PC-3 (cell line): Measurements from ENCODE around the gene C3orf18. TPM values are rescaled to one million over a fixed set of nuclear protein-coding genes. Genes with fewer than 3 reads are reported as not detected.

Experiments
- ATAC-seq: fragments of 200-7000 bp; cut with Tn5 transposase; 2 replicates; pipeline ENCODE4 v1.9.1; 2020; ENCODE audit warnings: mild to moderate bottlenecking, moderate library complexity
- BruUV-seq: library from RNA; stranded (reverse); fragments of 400-500 nt; replicated peaks from 2 replicates; lab custom pipeline; 2021; lab: Mats Ljungman, UMichigan
- CTCF ChIA-PET: fragments of 300-600 bp; sonication (Branson Sonifier 250); formaldehyde crosslinking; loops from one replicate; lab custom pipeline; 2022; ENCODE audit warnings: antibody characterized with exemption; lab: Charles Lee
- POLR2A ChIA-PET: fragments of 300-600 bp; sonication (Branson Sonifier 250); formaldehyde crosslinking; loops from one replicate; lab custom pipeline; 2022; ENCODE audit warnings: antibody characterized with exemption; ENCODE audit not compliant: unreplicated experiment; lab: Charles Lee
- DNase-seq: peaks from one replicate; pipeline ENCODE4 v3.0.0-alpha.2; 2015
- H2AFZ ChIP-seq: fragments of 300-600 bp; sonication (generic); 2 replicates; pipeline ENCODE4 v1.6.0; 2016; ENCODE audit warnings: antibody characterized with exemption, low read length
- H3F3A ChIP-seq: fragments of 300-600 bp; sonication (generic); one replicate; pipeline ENCODE4 v1.6.0; 2017; ENCODE audit warnings: antibody characterized with exemption, low read length, control low read depth, mild to moderate bottlenecking; ENCODE audit not compliant: unreplicated experiment
- H3K27ac ChIP-seq: fragments of 300-600 bp; sonication (generic); 2 replicates; pipeline ENCODE4 v1.5.1; 2016; ENCODE audit warnings: mild to moderate bottlenecking, low read length
- H3K27me3 ChIP-seq: fragments of 300-600 bp; sonication (generic); 2 replicates; pipeline ENCODE4 v1.6.1; 2016; ENCODE audit warnings: low read length, mixed read lengths
- H3K36me3 ChIP-seq: fragments of 300-600 bp; sonication (generic); 2 replicates; pipeline ENCODE4 v1.6.1; 2016; ENCODE audit warnings: low read depth, mixed run types, low read length, mixed read lengths
- H3K4me1 ChIP-seq: fragments of 300-600 bp; sonication (generic); 2 replicates; pipeline ENCODE4 v1.5.1; 2016; ENCODE audit warnings: low read length; ENCODE audit not compliant: insufficient read depth
- H3K4me2 ChIP-seq: fragments of 300-600 bp; sonication (generic); 2 replicates; pipeline ENCODE4 v1.6.0; 2016; ENCODE audit warnings: low read length
- H3K4me3 ChIP-seq: fragments of 300-600 bp; sonication (generic); 2 replicates; pipeline ENCODE4 v1.5.1; 2016; ENCODE audit warnings: mild to moderate bottlenecking, low read length, mixed read lengths
- H3K79me2 ChIP-seq: fragments of 300-600 bp; sonication (generic); 2 replicates; pipeline ENCODE4 v1.6.1; 2017; ENCODE audit warnings: low read length, mixed read lengths
- H3K9ac ChIP-seq: fragments of 300-600 bp; sonication (generic); 2 replicates; pipeline ENCODE4 v1.6.0; 2016; ENCODE audit warnings: mild to moderate bottlenecking, low read length
- H3K9me2 ChIP-seq: fragments of 300-600 bp; sonication (generic); replicated peaks from 2 replicates; pipeline ENCODE4 v1.6.1; 2016; ENCODE audit warnings: mixed run types, low read length, mixed read lengths
- H3K9me3 ChIP-seq: fragments of 300-600 bp; sonication (generic); 2 replicates; pipeline ENCODE4 v1.6.1; 2016; ENCODE audit warnings: low read length, mixed read lengths
- H4K20me1 ChIP-seq: fragments of 300-600 bp; sonication (generic); 2 replicates; pipeline ENCODE4 v1.6.1; 2016; ENCODE audit warnings: low read length, mixed read lengths
- CTCF ChIP-seq: fragments of 300-600 bp; sonication (generic); conservative IDR thresholded peaks from 2 replicates; pipeline ENCODE4 v1.5.1; 2017; ENCODE audit warnings: antibody characterized with exemption, low read depth, mild to moderate bottlenecking, low read length
- EZH2 ChIP-seq: fragments of 300-600 bp; sonication (generic); IDR thresholded peaks from one replicate; pipeline ENCODE4 v1.6.1; 2017; ENCODE audit warnings: antibody characterized with exemption, mild to moderate bottlenecking, low read length; ENCODE audit not compliant: unreplicated experiment
- EZH2phosphoT487 ChIP-seq: fragments of 300-600 bp; sonication (generic); IDR thresholded peaks from 2 replicates; pipeline ENCODE4 v1.6.1; 2018; ENCODE audit warnings: mild to moderate bottlenecking, antibody characterized with exemption, low read length, borderline replicate concordance
- intact Hi-C: fragments of 100-400 bp; cut with micrococcal nuclease; formaldehyde crosslinking; loops from 2 replicates; pipeline ENCODE4 v1.9.0; 2023
- total RNA-seq: library from RNA; depleted of rRNA; stranded (reverse); fragments of >200 nt; gene quantifications from 2 replicates; pipeline ENCODE4 v1.2.3, GENCODE V29; 2014

The C3orf18 gene
- total RNA-seq, 1 experiment from 2014 or later = 31.2 TPM

GRCh38 chr3:50575372-50575771, 7.8 kb upstream of the C3orf18 start:
- ATAC-seq = no peak; the same call in 1 of the 2 replicates
- Histone ChIP-seq H3K4me2 (no peak overlapping the region), H2AFZ (no peak overlapping the region), H3K9me3 (no peaks in the 10 kb centered on the region), H3K9ac (no peak overlapping the region), H3K27ac (no peak overlapping the region), H3K36me3 (peaks cover 3% of the 10 kb centered on the region; the same call in 1 of the 2 replicates), H3F3A (no peaks in the 10 kb centered on the region), H3K27me3 (no peaks in the 10 kb centered on the region), H3K79me2 (peaks cover under 1% of the 10 kb centered on the region), H3K4me3 (no peak overlapping the region), H3K9me2 (no peaks in the 10 kb centered on the region), H3K4me1 (peaks cover 3% of the 10 kb centered on the region; the same call in 1 of the 2 replicates), H4K20me1 (no peaks in the 10 kb centered on the region)
- TF ChIP-seq EZH2phosphoT487 = no peak
- no peak for TF ChIP-seq EZH2
- TF ChIP-seq CTCF = no peak
- no peak for DNase-seq
- ChIA-PET CTCF (no interaction called here), POLR2A (no interaction called here)
- BruUV-seq = no TSS peak
- intact Hi-C loops = no loop called here

GRCh38 chr3:50574444-50574831, 6.9 kb upstream of the C3orf18 start:
- intact Hi-C loops = no loop called here
- Histone ChIP-seq H3K27ac (no peak overlapping the region), H3F3A (no peaks in the 10 kb centered on the region), H3K9ac (no peak overlapping the region), H3K4me1 (peaks cover 8% of the 10 kb centered on the region; the same call in 1 of the 2 replicates), H3K9me3 (no peaks in the 10 kb centered on the region), H3K27me3 (no peaks in the 10 kb centered on the region), H4K20me1 (no peaks in the 10 kb centered on the region), H3K4me3 (no peak overlapping the region), H3K79me2 (peaks cover 10% of the 10 kb centered on the region), H3K36me3 (peaks cover 3% of the 10 kb centered on the region; the same call in 1 of the 2 replicates), H3K9me2 (no peaks in the 10 kb centered on the region), H2AFZ (no peak overlapping the region), H3K4me2 (no peak overlapping the region)
- ChIA-PET CTCF (no interaction called here), POLR2A (no interaction called here)
- TF ChIP-seq CTCF (no peak), EZH2 (no peak), EZH2phosphoT487 (no peak)
- ATAC-seq = no peak
- no peak for DNase-seq
- BruUV-seq = no TSS peak

DNA sequence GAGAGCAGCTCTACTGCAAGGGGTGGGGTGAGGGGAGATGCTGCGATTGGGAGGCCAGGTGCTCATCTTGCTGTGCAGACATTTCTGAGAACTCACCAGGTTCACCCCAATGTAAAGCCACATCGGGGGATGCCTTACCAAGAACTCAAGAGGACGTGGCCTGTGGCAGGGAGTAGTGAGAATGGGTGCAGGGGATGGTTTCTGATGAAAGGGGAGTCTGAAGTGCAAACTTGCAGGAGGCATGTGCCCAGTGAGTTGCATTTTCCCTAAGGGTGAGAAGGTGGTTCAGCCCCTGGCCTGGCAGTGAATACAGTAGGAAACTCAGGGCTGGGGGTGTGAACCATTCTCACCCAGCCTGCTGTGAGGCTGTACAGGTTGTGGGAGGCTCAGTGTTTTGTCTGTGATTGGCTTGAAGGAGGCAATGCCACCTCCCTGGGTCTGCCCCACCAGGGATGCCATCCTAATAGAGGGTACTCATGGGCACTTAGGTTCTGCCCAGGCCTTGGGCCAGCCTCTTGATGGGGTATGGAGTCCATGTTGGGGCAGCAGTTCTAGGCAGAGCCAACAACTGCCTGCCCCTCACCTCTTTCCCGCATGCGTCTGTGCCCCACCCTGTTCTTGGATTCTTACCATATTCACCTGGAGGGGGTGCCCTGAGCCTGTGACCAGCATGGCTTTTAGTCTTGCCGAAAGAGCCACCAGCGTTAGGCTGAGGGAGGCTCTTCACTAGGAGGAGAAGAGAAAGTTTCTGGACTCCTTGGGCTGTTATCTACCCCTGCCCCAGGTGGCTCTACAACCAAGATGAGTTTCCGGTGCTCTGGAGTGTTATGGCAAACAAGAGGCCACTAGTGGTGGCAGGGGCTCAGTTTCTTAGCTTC, 6.3 kb upstream of the C3orf18 start:
- ChIA-PET POLR2A (no interaction called here), CTCF (no interaction called here)
- H3K79me2 ChIP-seq = peaks cover 11% of the 10 kb centered on the region
- H3K9ac ChIP-seq = no peak overlapping the region
- no TSS peak for BruUV-seq
- ATAC-seq (no peak), DNase-seq (no peak)
- H3K27me3 ChIP-seq = no peaks in the 10 kb centered on the region
- H2AFZ ChIP-seq = no peak overlapping the region
- H3K9me2 ChIP-seq = no peaks in the 10 kb centered on the region
- no peak overlapping the region for H3K27ac ChIP-seq
- intact Hi-C loops = no loop called here
- TF ChIP-seq CTCF (no peak), EZH2 (no peak), EZH2phosphoT487 (no peak)
- peaks cover 3% of the 10 kb centered on the region; the same call in 1 of the 2 replicates for H3K36me3 ChIP-seq
- H3K4me2 ChIP-seq = no peak overlapping the region
- H3K4me3 ChIP-seq = no peak overlapping the region
- no peaks in the 10 kb centered on the region for H4K20me1 ChIP-seq
- no peaks in the 10 kb centered on the region for H3K9me3 ChIP-seq
- H3F3A ChIP-seq = no peaks in the 10 kb centered on the region
- H3K4me1 ChIP-seq = peaks cover 8% of the 10 kb centered on the region; the same call in 1 of the 2 replicates
